Nephron progenitor cell (in vitro differentiated cells): Measurements from ENCODE around the gene PID1.

Experiments used
- DNase-seq: peaks from one replicate; pipeline ENCODE4 v3.0.0; 2021
- H3K27ac Mint-ChIP-seq: 2 replicates; pipeline ENCODE4 v1.8.0; 2021; ENCODE audit warnings: mild to moderate bottlenecking, moderate library complexity, mixed read lengths
- H3K27me3 Mint-ChIP-seq: 2 replicates; pipeline ENCODE4 v1.8.0; 2021; ENCODE audit warnings: mild to moderate bottlenecking, low read depth, mixed read lengths; ENCODE audit not compliant: poor library complexity
- H3K36me3 Mint-ChIP-seq: 2 replicates; pipeline ENCODE4 v1.8.0; 2021; ENCODE audit warnings: low read depth, mixed read lengths
- H3K4me1 Mint-ChIP-seq: 2 replicates; pipeline ENCODE4 v1.8.0; 2021; ENCODE audit warnings: mixed read lengths
- H3K4me3 Mint-ChIP-seq: 2 replicates; pipeline ENCODE4 v1.8.0; 2021; ENCODE audit warnings: mild to moderate bottlenecking, moderate library complexity, mixed read lengths
- H3K9me3 Mint-ChIP-seq: 2 replicates; pipeline ENCODE4 v1.8.0; 2021; ENCODE audit warnings: mild to moderate bottlenecking, moderate library complexity, mixed read lengths
- TF ChIP-seq, protein P1 (sequence below): fragments of 200-600 bp; sonication (generic); IDR thresholded peaks from 2 replicates; pipeline ENCODE4 v1.5.0; 2021; ENCODE audit warnings: antibody characterized with exemption

The PID1 gene

DNA sequence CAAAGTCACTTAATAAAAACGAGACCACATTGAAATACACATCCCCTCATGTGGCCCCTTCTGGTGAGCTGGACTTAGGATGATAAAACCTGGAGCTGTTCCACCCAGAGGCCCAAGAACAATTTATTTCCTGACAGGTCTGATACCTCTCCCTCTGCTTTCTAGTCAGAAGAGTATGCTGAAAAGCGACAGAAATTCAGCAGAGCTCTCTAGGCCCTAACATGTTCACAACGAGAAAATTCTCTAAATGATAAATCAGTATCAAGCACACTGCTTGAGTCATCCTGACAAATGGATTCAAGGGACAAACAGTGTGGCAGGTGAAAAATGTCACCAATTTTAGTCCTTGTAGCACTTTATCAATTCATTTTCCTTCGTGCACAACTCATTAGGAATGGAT is 233.5 kb downstream of the PID1 start:
- TF ChIP-seq, protein P1, sequence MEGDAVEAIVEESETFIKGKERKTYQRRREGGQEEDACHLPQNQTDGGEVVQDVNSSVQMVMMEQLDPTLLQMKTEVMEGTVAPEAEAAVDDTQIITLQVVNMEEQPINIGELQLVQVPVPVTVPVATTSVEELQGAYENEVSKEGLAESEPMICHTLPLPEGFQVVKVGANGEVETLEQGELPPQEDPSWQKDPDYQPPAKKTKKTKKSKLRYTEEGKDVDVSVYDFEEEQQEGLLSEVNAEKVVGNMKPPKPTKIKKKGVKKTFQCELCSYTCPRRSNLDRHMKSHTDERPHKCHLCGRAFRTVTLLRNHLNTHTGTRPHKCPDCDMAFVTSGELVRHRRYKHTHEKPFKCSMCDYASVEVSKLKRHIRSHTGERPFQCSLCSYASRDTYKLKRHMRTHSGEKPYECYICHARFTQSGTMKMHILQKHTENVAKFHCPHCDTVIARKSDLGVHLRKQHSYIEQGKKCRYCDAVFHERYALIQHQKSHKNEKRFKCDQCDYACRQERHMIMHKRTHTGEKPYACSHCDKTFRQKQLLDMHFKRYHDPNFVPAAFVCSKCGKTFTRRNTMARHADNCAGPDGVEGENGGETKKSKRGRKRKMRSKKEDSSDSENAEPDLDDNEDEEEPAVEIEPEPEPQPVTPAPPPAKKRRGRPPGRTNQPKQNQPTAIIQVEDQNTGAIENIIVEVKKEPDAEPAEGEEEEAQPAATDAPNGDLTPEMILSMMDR: no peak
- DNase-seq: no peak
- H3K4me3 Mint-ChIP-seq: no peak overlapping the region
- peaks cover 1% of the 10 kb centered on the region for H3K27me3 Mint-ChIP-seq
- H3K9me3 Mint-ChIP-seq: no peaks in the 10 kb centered on the region
- H3K4me1 Mint-ChIP-seq: no peaks in the 10 kb centered on the region
- H3K36me3 Mint-ChIP-seq: no peaks in the 10 kb centered on the region
- no peak overlapping the region for H3K27ac Mint-ChIP-seq

DNA sequence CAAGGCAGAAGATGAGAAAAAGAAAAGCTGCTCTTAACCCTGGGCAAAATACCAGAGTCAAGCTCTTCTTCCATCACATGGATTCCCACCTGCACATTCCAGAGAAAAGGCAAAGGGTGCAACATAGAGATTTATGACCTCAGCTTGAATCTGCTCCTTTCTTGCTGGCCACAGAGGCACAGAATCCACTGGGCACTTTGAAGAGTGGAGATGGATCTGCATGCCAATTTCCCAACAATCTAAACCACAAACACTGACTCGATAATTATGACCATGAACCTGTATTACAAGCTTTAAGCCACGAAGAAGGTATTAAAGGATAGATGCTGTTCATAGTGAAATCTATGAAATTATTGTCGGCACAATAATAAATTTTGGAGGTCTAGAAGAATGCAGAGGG is 237.3 kb downstream of the PID1 start:
- Mint-ChIP-seq H3K4me1 (no peaks in the 10 kb centered on the region), H3K27me3 (no peaks in the 10 kb centered on the region), H3K36me3 (no peaks in the 10 kb centered on the region), H3K9me3 (no peaks in the 10 kb centered on the region), H3K27ac (no peak overlapping the region), H3K4me3 (no peak overlapping the region)
- TF ChIP-seq, protein P1: no peak
- DNase-seq: no peak

DNA sequence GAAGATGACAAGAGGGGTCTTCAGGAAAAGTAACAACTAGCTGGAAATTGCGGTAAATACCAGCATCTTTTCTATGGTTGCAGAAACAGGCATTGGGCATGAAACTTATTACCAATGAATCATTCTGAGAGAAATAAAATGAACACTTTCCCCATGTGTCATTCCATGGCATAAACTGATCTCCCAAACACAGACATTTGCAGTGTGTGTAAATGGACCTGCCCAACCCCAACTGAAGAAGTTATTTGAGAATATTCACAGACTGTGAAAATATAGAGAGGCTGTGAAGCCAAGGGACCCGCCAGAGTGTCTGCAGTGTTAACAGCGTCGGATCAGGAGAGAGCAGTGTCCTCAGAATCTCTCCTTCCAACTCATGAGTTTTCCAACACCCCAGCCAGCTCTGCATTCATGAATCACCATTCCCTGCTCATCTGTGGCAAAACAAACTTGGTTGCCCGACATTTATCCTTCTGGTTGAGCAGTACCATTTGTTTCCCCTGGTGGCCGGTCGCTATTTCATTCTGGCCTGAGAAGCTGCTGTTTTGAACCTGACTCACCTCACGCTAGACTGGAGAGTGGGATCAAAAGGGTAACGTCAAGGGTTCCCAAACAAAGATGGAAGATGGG is 238.4 kb downstream of the PID1 start:
- H3K9me3 Mint-ChIP-seq: no peaks in the 10 kb centered on the region
- no peak for DNase-seq
- H3K4me3 Mint-ChIP-seq: no peak overlapping the region
- H3K36me3 Mint-ChIP-seq: no peaks in the 10 kb centered on the region
- no peaks in the 10 kb centered on the region for H3K27me3 Mint-ChIP-seq
- no peaks in the 10 kb centered on the region for H3K4me1 Mint-ChIP-seq
- TF ChIP-seq, protein P1: no peak
- no peak overlapping the region for H3K27ac Mint-ChIP-seq

DNA sequence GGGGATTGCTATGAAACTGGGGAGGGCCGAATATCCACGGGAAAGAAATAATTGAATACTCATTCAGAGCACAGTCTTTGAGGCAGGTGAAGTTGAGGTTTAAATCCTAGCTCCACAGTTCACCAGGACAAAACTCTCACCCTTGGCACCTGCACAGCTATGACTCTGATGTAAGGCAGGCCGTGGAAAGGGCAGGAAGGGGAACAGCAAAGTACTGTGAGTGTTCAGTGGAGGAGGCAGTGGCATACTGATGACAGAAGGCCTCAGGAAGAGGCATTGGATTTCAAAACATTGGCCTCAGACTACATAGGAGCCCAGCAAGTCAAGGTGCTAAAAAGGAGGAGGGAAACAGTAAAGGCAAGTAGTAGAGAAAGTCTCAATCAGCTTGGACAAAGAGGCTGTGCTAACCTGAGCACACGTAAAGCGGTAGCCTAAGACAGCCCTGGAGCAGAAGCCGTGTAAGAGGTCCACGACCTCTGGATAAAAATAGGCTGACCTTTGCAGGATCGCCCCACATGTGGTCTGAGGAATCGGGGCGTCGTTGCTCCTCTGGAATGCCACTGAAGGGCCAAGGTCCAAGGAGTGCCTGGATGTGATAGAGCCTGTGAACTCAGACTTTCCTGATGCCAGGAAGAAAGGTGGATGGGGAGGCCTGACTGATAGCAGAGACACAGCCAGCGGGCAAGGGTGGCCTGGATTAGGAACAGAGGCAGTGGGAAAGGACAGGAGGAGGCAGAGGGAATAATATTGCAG is 243.6 kb downstream of the PID1 start:
- TF ChIP-seq, protein P1: no peak
- Mint-ChIP-seq H3K36me3 (no peaks in the 10 kb centered on the region), H3K9me3 (no peaks in the 10 kb centered on the region), H3K27ac (peak overlapping the region; percentile 34), H3K4me3 (no peak overlapping the region), H3K27me3 (peaks cover 6% of the 10 kb centered on the region), H3K4me1 (peaks cover 5% of the 10 kb centered on the region)
- no peak for DNase-seq

DNA sequence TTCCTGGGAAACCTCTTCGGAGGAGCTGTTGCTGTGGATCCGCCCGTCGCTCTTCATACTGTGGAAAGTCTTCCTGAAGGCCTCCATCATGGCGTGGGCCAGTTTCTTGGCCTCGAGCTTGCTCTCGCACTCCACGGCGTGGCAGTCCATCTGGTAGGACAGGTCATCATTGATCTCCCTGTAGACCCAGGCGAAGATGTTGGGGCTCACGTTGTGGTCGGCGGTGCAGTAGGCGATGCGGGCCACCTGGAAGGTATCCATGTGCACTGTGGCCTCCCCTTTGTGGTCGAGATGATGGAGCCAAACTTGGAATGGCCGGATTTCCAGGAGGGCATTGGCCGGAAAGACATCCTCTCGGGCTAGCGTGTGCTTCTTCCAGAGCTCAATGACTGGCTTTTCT is 245.4 kb downstream of the PID1 start:
- Mint-ChIP-seq H3K27me3 (peaks cover 6% of the 10 kb centered on the region), H3K36me3 (no peaks in the 10 kb centered on the region), H3K27ac (no peak overlapping the region), H3K9me3 (no peaks in the 10 kb centered on the region), H3K4me3 (no peak overlapping the region), H3K4me1 (peaks cover 5% of the 10 kb centered on the region)
- TF ChIP-seq, protein P1: no peak
- DNase-seq: no peak

DNA sequence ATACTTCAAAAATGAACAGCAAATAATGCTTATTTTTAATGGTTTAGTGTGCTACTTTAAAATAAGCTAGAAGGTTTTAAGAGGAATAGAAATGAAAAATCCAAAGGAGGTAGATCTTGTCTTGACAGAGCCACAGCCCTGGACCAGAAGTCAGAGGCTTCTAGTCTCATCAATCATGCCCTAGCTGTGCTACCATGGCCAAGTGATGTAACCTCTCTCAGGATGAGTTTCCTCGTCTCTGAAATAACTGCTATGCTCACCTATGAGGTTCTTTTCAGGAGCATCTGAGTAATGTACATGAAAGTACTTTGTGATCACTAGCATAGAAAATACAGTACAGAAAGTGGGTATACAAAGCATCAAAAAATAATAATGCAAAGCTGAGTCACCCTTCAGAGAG is 248.4 kb downstream of the PID1 start:
- Mint-ChIP-seq H3K27me3 (peaks cover 6% of the 10 kb centered on the region), H3K4me1 (peaks cover 5% of the 10 kb centered on the region), H3K36me3 (no peaks in the 10 kb centered on the region), H3K9me3 (no peaks in the 10 kb centered on the region), H3K4me3 (no peak overlapping the region), H3K27ac (no peak overlapping the region)
- no peak for DNase-seq
- TF ChIP-seq, protein P1: no peak
